GM18909 (cell line): ENCODE results near the gene MCTP1.

Source experiments
- ATAC-seq: cut with Tn5 transposase; IDR thresholded peaks from one replicate; pipeline ENCODE4 v1.9.1; 2021; ENCODE audit warnings: mild to moderate bottlenecking; ENCODE audit not compliant: unreplicated experiment, poor library complexity

MCTP1 gene

GRCh38 chr5:95284572-95285408, at the start of gene MCTP1:
TSS of gene MCTP1 (minus strand) at chr5:95285094.
- ATAC-seq: peak; percentile 25

GRCh38 chr5:95332158-95332557, 47.3 kb upstream of the MCTP1 start:
- no peak for ATAC-seq

- no peak for ATAC-seq
Observed at GRCh38 chr5:95331358-95331757, 46.5 kb upstream of the MCTP1 start.

GRCh38 chr5:95327211-95327610, 42.3 kb upstream of the MCTP1 start:
- no peak for ATAC-seq

- no peak for ATAC-seq
Observed at GRCh38 chr5:95317687-95318086, 32.8 kb upstream of the MCTP1 start.

- ATAC-seq: no peak
Observed at GRCh38 chr5:95317085-95317484, 32.2 kb upstream of the MCTP1 start.

- no peak for ATAC-seq
Observed at GRCh38 chr5:95304711-95305110, 19.8 kb upstream of the MCTP1 start.

- no peak for ATAC-seq
Observed at GRCh38 chr5:95298651-95299050, 13.8 kb upstream of the MCTP1 start.

- no peak for ATAC-seq
Observed at GRCh38 chr5:95296291-95296690, 11.4 kb upstream of the MCTP1 start.

- ATAC-seq: no peak
Observed at GRCh38 chr5:95285409-95285755, 488 bp upstream of the MCTP1 start.

- ATAC-seq: peak; percentile 62
Observed at GRCh38 chr5:95283761-95284571, 928 bp downstream of the MCTP1 start.

GRCh38 chr5:95283022-95283615, 1.8 kb downstream of the MCTP1 start:
- ATAC-seq: no peak

- ATAC-seq: no peak
Observed at GRCh38 chr5:95281226-95281625, 3.7 kb downstream of the MCTP1 start.

GRCh38 chr5:95280401-95281095, 4.3 kb downstream of the MCTP1 start:
- no peak for ATAC-seq

- ATAC-seq: no peak
Observed at GRCh38 chr5:95274011-95274410, 10.9 kb downstream of the MCTP1 start.

- no peak for ATAC-seq
Observed at GRCh38 chr5:95272316-95272929, 12.5 kb downstream of the MCTP1 start.

- no peak for ATAC-seq
Observed at GRCh38 chr5:95262933-95263660, 21.8 kb downstream of the MCTP1 start.

GRCh38 chr5:95261437-95262175, 23.3 kb downstream of the MCTP1 start:
- no peak for ATAC-seq

GRCh38 chr5:95256991-95257390, 27.9 kb downstream of the MCTP1 start:
- no peak for ATAC-seq
